ENCODE results near the gene C5orf24. TPM values are rescaled to one million over a fixed set of nuclear protein-coding genes. Genes with fewer than 3 reads are reported as not detected.

Gene C5orf24
- total and polyA plus RNA-seq, 10 of the 15 experiments (the other 5 are each of a cell fraction or from before 2014, with no cell fraction given), result 5.4 to 26.8 (median 15.6) TPM

GRCh38 chr5:134904610-134905245 is 59.0 kb downstream of the C5orf24 start, which contains the start of gene PCBD2 (continued):
- no peak for TF ChIP-seq CEBPB (IDR thresholded peaks at IDR 0.05; ENCODE audit: borderline replicate concordance in 1 of 2, low read depth in 2 of 2, low read length in 2 of 2)
- TF ChIP-seq IKZF2 (IDR thresholded peaks at IDR 0.05), result peak in 1 of 2 experiments; percentile 26; a peak in 1 of 4 replicates
- no peak for TF ChIP-seq ZNF24 (IDR thresholded peaks at IDR 0.05)
- TF ChIP-seq TBL1XR1 (IDR thresholded peaks at IDR 0.05; ENCODE audit: low read depth, low read length), result peak; percentile 66; the same call in 1 of the 2 replicates
- peak; percentile 64; the same call in 1 of the 2 replicates for TF ChIP-seq IRF5 (IDR thresholded peaks at IDR 0.05; ENCODE audit: borderline replicate concordance)
- TF ChIP-seq NR2C2 (IDR thresholded peaks at IDR 0.05; ENCODE audit: borderline replicate concordance, control insufficient read depth, insufficient read length, low read depth), result no peak
- TF ChIP-seq PAX8 (IDR thresholded peaks at IDR 0.05), result no peak
- peak; percentile 28; the same call in 1 of the 2 replicates for TF ChIP-seq SREBF2 (IDR thresholded peaks at IDR 0.05; ENCODE audit: low read length)
- no peak for TF ChIP-seq ATF7 (IDR thresholded peaks at IDR 0.05; ENCODE audit: low read depth)
- no peak for TF ChIP-seq CUX1 (IDR thresholded peaks at IDR 0.05; ENCODE audit: insufficient replicate concordance, low read depth, low read length)
- no peak for TF ChIP-seq E2F8 (IDR thresholded peaks at IDR 0.05; ENCODE audit: low read depth, partially characterized antibody)
- peak; percentile 80 for TF ChIP-seq BCL3 (IDR thresholded peaks at IDR 0.05; ENCODE audit: borderline replicate concordance, insufficient read depth, low read depth, low read length, poor library complexity, severe bottlenecking)
- peak; percentile 82 for TF ChIP-seq POLR2A (IDR thresholded peaks at IDR 0.05; ENCODE audit: low read depth, low read length)
- no peak for TF ChIP-seq YBX1 (IDR thresholded peaks at IDR 0.05)
- peak; percentile 100 for TF ChIP-seq LARP7 (IDR thresholded peaks at IDR 0.05)
- no peak for TF ChIP-seq NBN (IDR thresholded peaks at IDR 0.05)
- TF ChIP-seq SUPT20H (IDR thresholded peaks at IDR 0.05; ENCODE audit: borderline replicate concordance, control insufficient read depth, low read depth, low read length), result no peak
- TF ChIP-seq NFIC (IDR thresholded peaks at IDR 0.05; ENCODE audit: low read depth, low read length), result no peak
- no peak for TF ChIP-seq CBX3 (IDR thresholded peaks at IDR 0.05; ENCODE audit: borderline replicate concordance, low read depth)
- TF ChIP-seq JUND (IDR thresholded peaks at IDR 0.05; ENCODE audit: low read depth, low read length), result no peak

Data from GM12878 (cell line).